Panc1 (cell line): ENCODE data around the gene ZFAND2A. TPM values are rescaled to one million over a fixed set of nuclear protein-coding genes. Genes with fewer than 3 reads are reported as not detected.

Source experiments
- ATAC-seq: fragments of 200-7000 bp; cut with Tn5 transposase; 2 replicates; pipeline ENCODE4 v1.9.1; 2020; ENCODE audit warnings: mild to moderate bottlenecking, moderate library complexity
- BruUV-seq: library from RNA; stranded (reverse); fragments of 400-500 nt; replicated peaks from 2 replicates; lab custom pipeline; 2021; lab: Mats Ljungman, UMichigan
- CTCF ChIA-PET: fragments of 300-600 bp; sonication (Branson Sonifier 250); formaldehyde crosslinking; loops from one replicate; lab custom pipeline; 2022; ENCODE audit warnings: antibody characterized with exemption; lab: Charles Lee
- POLR2A ChIA-PET: fragments of 300-600 bp; sonication (Branson Sonifier 250); formaldehyde crosslinking; loops from one replicate; lab custom pipeline; 2022; ENCODE audit warnings: antibody characterized with exemption; lab: Charles Lee
- DNase-seq: peaks from one replicate; pipeline ENCODE4 v3.0.0-alpha.2; 2010; ENCODE audit warnings: low read depth, low spot score
- H3K27ac ChIP-seq: 2 replicates; pipeline ENCODE4 v1.5.1; 2011; ENCODE audit warnings: mild to moderate bottlenecking, low read length, inconsistent platforms
- H3K27me3 ChIP-seq: fragments of 200-500 bp; sonication (Bioruptor generic); 2 replicates; pipeline ENCODE4 v1.6.0; 2014; ENCODE audit warnings: low read length, inconsistent platforms; ENCODE audit not compliant: control insufficient read depth, insufficient read depth
- H3K36me3 ChIP-seq: fragments of 200-500 bp; sonication (Bioruptor generic); 2 replicates; pipeline ENCODE4 v1.5.1; 2014; ENCODE audit warnings: inconsistent platforms, mild to moderate bottlenecking, low read length, moderate library complexity; ENCODE audit not compliant: control insufficient read depth, insufficient read depth
- H3K4me1 ChIP-seq: 2 replicates; pipeline ENCODE4 v1.5.1; 2011; ENCODE audit warnings: inconsistent platforms, mild to moderate bottlenecking, low read length, moderate library complexity; ENCODE audit not compliant: control insufficient read depth, insufficient read depth
- H3K4me3 ChIP-seq, 2 experiments: 2 replicates each; pipeline ENCODE4 v1.5.1; 2011 to 2012; ENCODE audit warnings: low read depth in 2 of 2, low read length in 2 of 2, mild to moderate bottlenecking in 2 of 2, inconsistent platforms in 1 of 2, moderate library complexity in 1 of 2
- H3K9me3 ChIP-seq: fragments of 200-500 bp; sonication (Bioruptor generic); 2 replicates; pipeline ENCODE4 v1.5.1; 2014; ENCODE audit warnings: low read depth, mild to moderate bottlenecking, inconsistent platforms, low read length, moderate library complexity; ENCODE audit not compliant: control insufficient read depth, insufficient read depth
- CTCF ChIP-seq: fragments of 450-650 bp; IDR thresholded peaks from 2 replicates; pipeline ENCODE4 v1.5.1; 2017; ENCODE audit warnings: mild to moderate bottlenecking
- POLR2AphosphoS5 ChIP-seq: IDR thresholded peaks from 2 replicates; pipeline ENCODE4 v1.6.1; 2012; ENCODE audit warnings: mild to moderate bottlenecking, low read depth, low read length, moderate library complexity
- REST ChIP-seq, 2 experiments: IDR thresholded peaks; 2 replicates each; pipeline ENCODE4 v1.6.1; 2011 to 2012; ENCODE audit warnings: low read depth in 2 of 2, control low read depth in 1 of 2, low read length in 1 of 2, mild to moderate bottlenecking in 1 of 2, moderate library complexity in 1 of 2; ENCODE audit not compliant: insufficient read depth in 1 of 2
- SIN3A ChIP-seq: IDR thresholded peaks from 2 replicates; pipeline ENCODE4 v1.6.1; 2012; ENCODE audit warnings: low read depth, mild to moderate bottlenecking, low read length, moderate library complexity, borderline replicate concordance; ENCODE audit not compliant: insufficient read depth
- TCF7L2 ChIP-seq: IDR thresholded peaks from 2 replicates; pipeline ENCODE4 v1.6.1; 2011; ENCODE audit warnings: mild to moderate bottlenecking, low read depth, low read length, inconsistent platforms
- in situ Hi-C: cut with HindIII; loops from 2 replicates; pipeline ENCODE4 v1.10.0; 2016; ENCODE audit warnings: low sequenced_read_pairs, low pct_unique_long_range_greater_than_20kb
- intact Hi-C: fragments of 100-400 bp; cut with micrococcal nuclease; formaldehyde crosslinking; loops from one replicate; pipeline ENCODE4 v1.10.0; 2022; ENCODE audit not compliant: unreplicated experiment
- total RNA-seq: library from RNA; stranded (reverse); gene quantifications from one replicate; pipeline ENCODE4 v1.2.1, GENCODE V29; 2021; ENCODE audit not compliant: unreplicated experiment

Gene ZFAND2A
- total RNA-seq, 1 experiment from 2014 or later: 24.1 TPM

- TF ChIP-seq CTCF (no peak), POLR2AphosphoS5 (no peak), TCF7L2 (no peak), SIN3A (no peak), REST (IDR thresholded peaks at IDR 0.05; ENCODE audit: insufficient read depth in 1 of 2, low read depth in 2 of 2, low read length in 1 of 2) (no peak)
- Histone ChIP-seq H3K36me3 (no peaks in the 10 kb centered on the region), H3K27ac (no peak overlapping the region), H3K4me3 (no peak overlapping the region), H3K9me3 (no peaks in the 10 kb centered on the region), H3K27me3 (no peaks in the 10 kb centered on the region), H3K4me1 (peaks cover 2% of the 10 kb centered on the region; the same call in 1 of the 2 replicates)
- 0 out of 2 replicates have a peak, but pooled peaks have one; percentile 10 for ATAC-seq
- POLR2A ChIA-PET: no interaction called here
- no TSS peak for BruUV-seq
- intact Hi-C loops: no loop called here
- in situ Hi-C loops: no loop called here
- CTCF ChIA-PET: no interaction called here
- no peak for DNase-seq
These were observed 38.5 kb downstream of the ZFAND2A start for GRCh38 chr7:1121476-1121875.

- CTCF ChIA-PET: no interaction called here
These were observed 39.2 kb downstream of the ZFAND2A start for GRCh38 chr7:1120791-1121190.

More at GRCh38 chr7:1120791-1121190, 39.2 kb downstream of the ZFAND2A start:
- Histone ChIP-seq H3K36me3 (no peaks in the 10 kb centered on the region), H3K27me3 (no peaks in the 10 kb centered on the region), H3K27ac (no peak overlapping the region), H3K4me1 (peaks cover 2% of the 10 kb centered on the region; the same call in 1 of the 2 replicates), H3K4me3 (no peak overlapping the region), H3K9me3 (no peaks in the 10 kb centered on the region)
- in situ Hi-C loops: no loop called here
- intact Hi-C loops: no loop called here
- DNase-seq: no peak
- TF ChIP-seq POLR2AphosphoS5: no peak
- TF ChIP-seq CTCF: no peak
- no peak for TF ChIP-seq TCF7L2
- no peak for TF ChIP-seq SIN3A
- no peak for TF ChIP-seq REST (IDR thresholded peaks at IDR 0.05; ENCODE audit: insufficient read depth in 1 of 2, low read depth in 2 of 2, low read length in 1 of 2)
- ATAC-seq: no peak
- POLR2A ChIA-PET: no interaction called here
- no TSS peak for BruUV-seq
